Spleen (tissue), 11 donors: ENCODE measurements around the gene ABHD5. TPM values are rescaled to one million over a fixed set of nuclear protein-coding genes. Genes with fewer than 3 reads are reported as not detected.

Experiments used
- DNase-seq: peaks from one replicate; pipeline ENCODE4 v3.0.0-alpha.2; 2020
- H3K27ac ChIP-seq, 8 donors: fragments of 200-600 bp; sonication (generic) in 7 of 8; 1 replicate in 4 of 8; 2 replicates in 4 of 8; pipeline versions ENCODE4 v1.5.0 to v1.8.0; 2016 to 2021; ENCODE audit warnings: inconsistent platforms in 4 of 8, mild to moderate bottlenecking in 4 of 8, moderate library complexity in 1 of 8
- H3K27me3 ChIP-seq, 7 donors: fragments of 200-600 bp; sonication (generic) in 6 of 7; replicated peaks in 1 of 7; 1 replicate in 4 of 7; 2 replicates in 3 of 7; pipeline versions ENCODE4 v1.5.0 to v1.8.0; 2016 to 2021; ENCODE audit warnings: inconsistent platforms in 3 of 7, mild to moderate bottlenecking in 1 of 7
- H3K36me3 ChIP-seq, 6 donors: fragments of 200-600 bp; sonication (generic) in 5 of 6; 1 replicate in 4 of 6; 2 replicates in 2 of 6; pipeline versions ENCODE4 v1.5.0 to v1.8.0; 2016 to 2021; ENCODE audit warnings: inconsistent platforms in 2 of 6
- H3K4me1 ChIP-seq, 6 donors: fragments of 200-600 bp; sonication (generic) in 5 of 6; 1 replicate in 3 of 6; 2 replicates in 3 of 6; pipeline versions ENCODE4 v1.5.0 to v1.8.0; 2016 to 2021; ENCODE audit warnings: inconsistent platforms in 3 of 6
- H3K4me3 ChIP-seq, 8 donors: fragments of 200-600 bp; sonication (generic) in 7 of 8; 1 replicate in 4 of 8; 2 replicates in 4 of 8; pipeline versions ENCODE4 v1.5.0 to v1.8.0; 2016 to 2021; ENCODE audit warnings: inconsistent platforms in 4 of 8, mild to moderate bottlenecking in 4 of 8, moderate library complexity in 2 of 8
- H3K9me3 ChIP-seq, 8 donors: fragments of 200-600 bp; sonication (generic) in 7 of 8; 1 replicate in 4 of 8; 2 replicates in 4 of 8; pipeline versions ENCODE4 v1.5.0 to v1.8.0; 2016 to 2021; ENCODE audit warnings: inconsistent platforms in 4 of 8
- POLR2A ChIP-seq, 3 donors: fragments of 450-650 bp; IDR thresholded peaks; one replicate each; pipeline ENCODE4 v1.5.1; 2017; ENCODE audit warnings: antibody characterized with exemption in 3 of 3, mild to moderate bottlenecking in 1 of 3
- POLR2AphosphoS5 ChIP-seq, 3 donors: sonication (generic); formaldehyde crosslinking; IDR thresholded peaks; one replicate each; pipeline ENCODE4 v1.5.1; 2017; ENCODE audit warnings: antibody characterized with exemption in 3 of 3
- WGBS, 5 donors: extraction: QIAGEN DNeasy Blood & Tissue Kit in 3 of 5; methylation state at CpG; one replicate each; pipeline versions ENCODE4 v1.1.5 to v1.1.7; 2013 to 2018; 5-methylcytosine and 5-hydroxymethylcytosine counted together
- intact Hi-C: fragments of 100-400 bp; cut with DNase I; formaldehyde crosslinking; loops from one replicate; pipeline ENCODE4 v1.15.0; 2023; ENCODE audit warnings: low total_unique reads
- polyA plus RNA-seq, 3 donors: library from polyadenylated mRNA; stranded (reverse); fragments of 200-250 nt; gene quantifications; one replicate each; pipeline ENCODE4 v1.2.1, GENCODE V29; 2013
- total RNA-seq, 7 donors: library from RNA; depleted of rRNA in 3 of 7; stranded (reverse); fragments of >200 nt in 3 of 7; fragmentation: NEBNext Ultra II Directional in 4 of 7; extraction: Animal tissue kit (Norgen Biotek cat#: 25700) in 4 of 7; gene quantifications; one replicate each; pipeline versions ENCODE4 v1.1.0 to v1.2.1, GENCODE V29; 2016 to 2021
- TF ChIP-seq, protein P1 (sequence below), 11 experiments: fragments of 200-600 bp in 7 of 11; fragments of 450-650 bp in 4 of 11; sonication (generic) in 4 of 11; IDR thresholded peaks in 8 of 11; conservative IDR thresholded peaks in 3 of 11; 1 replicate in 7 of 11; 2 replicates in 4 of 11; pipeline versions ENCODE4 v1.4.0 to v1.8.0; 2016 to 2021; ENCODE audit warnings: antibody characterized with exemption in 11 of 11, inconsistent platforms in 4 of 11, mild to moderate bottlenecking in 1 of 11
- donor health status: healthy with polysubstance abuse.
- donor health status: DM: no; HTN: no; CAD: no; lungs with moderate emphysema.
- donor health status: DM: no; HTN: no; CAD: no.
- donor health status: Bipolar disorder and iron deficiency.
- donor health status: healthy.
- donor health status: DM: no; HTN: no; CAD: no.
- donor health status: DM: yes; HTN: yes; CAD: no.

The ABHD5 gene
- total and polyA plus RNA-seq, 10 donors = 2.6 to 44.8 (median 23.1) TPM

DNA sequence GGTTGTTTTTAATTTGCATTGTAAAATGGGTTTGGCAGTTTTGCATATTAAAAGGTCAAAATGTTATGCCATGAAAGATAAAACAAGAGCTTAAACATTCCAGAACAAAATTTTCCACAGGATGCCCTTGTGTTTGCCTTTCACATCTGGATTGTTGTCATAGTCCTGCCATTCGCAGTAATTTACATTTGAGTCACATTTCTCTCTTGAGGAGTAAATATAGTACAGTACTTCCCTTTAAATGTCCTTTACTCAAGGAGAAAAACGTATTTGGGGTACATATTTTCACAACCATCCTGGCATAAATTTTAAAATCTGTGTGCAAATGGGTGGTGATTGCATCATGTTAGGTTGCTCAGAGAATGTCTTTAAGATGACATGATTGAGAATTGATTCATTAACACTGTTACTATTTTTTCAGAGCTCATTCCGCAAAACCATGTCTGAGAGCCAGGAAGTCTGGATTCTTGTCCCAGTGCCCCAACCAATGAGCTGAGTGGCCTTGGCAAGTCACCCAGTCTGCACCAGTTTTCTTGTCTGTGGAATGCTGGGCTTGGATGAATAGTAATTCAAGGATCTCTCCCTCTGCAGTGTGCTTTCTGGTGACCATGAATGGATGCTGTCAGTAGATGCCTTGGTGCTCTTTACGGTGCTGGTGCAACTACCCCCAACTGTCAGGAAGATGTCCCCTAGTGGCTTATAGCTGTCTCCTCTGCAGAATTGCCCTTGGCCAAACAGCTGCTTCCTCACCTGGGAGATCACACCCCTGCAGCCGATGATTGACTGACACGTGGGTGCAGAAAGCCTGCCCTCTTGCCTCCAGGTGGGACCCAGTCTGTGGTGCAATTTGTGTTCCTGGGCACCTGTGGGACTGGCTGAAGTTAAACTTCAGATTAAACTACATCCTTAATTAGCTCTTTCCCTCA lies 43.0 kb downstream of the ABHD5 start:
- 69 to 81% (median 75%) methylated on average over 6 of the region's 6 CpGs for WGBS, 5 donors
- H3K4me1 ChIP-seq = peaks cover 0 to 5% (median 0%) of the 10 kb centered on the region in 6 donors
- H3K9me3 ChIP-seq = no peaks in the 10 kb centered on the region
- no peak overlapping the region for H3K4me3 ChIP-seq
- H3K27me3 ChIP-seq = no peaks in the 10 kb centered on the region
- TF ChIP-seq POLR2AphosphoS5 (IDR thresholded peaks at IDR 0.05) = no peak
- TF ChIP-seq, protein P1, sequence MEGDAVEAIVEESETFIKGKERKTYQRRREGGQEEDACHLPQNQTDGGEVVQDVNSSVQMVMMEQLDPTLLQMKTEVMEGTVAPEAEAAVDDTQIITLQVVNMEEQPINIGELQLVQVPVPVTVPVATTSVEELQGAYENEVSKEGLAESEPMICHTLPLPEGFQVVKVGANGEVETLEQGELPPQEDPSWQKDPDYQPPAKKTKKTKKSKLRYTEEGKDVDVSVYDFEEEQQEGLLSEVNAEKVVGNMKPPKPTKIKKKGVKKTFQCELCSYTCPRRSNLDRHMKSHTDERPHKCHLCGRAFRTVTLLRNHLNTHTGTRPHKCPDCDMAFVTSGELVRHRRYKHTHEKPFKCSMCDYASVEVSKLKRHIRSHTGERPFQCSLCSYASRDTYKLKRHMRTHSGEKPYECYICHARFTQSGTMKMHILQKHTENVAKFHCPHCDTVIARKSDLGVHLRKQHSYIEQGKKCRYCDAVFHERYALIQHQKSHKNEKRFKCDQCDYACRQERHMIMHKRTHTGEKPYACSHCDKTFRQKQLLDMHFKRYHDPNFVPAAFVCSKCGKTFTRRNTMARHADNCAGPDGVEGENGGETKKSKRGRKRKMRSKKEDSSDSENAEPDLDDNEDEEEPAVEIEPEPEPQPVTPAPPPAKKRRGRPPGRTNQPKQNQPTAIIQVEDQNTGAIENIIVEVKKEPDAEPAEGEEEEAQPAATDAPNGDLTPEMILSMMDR (IDR thresholded peaks at IDR 0.05 in 8 of 11, conservative IDR thresholded peaks at IDR 0.05 in 3 of 11) = no peak
- TF ChIP-seq POLR2A (IDR thresholded peaks at IDR 0.05) = no peak
- intact Hi-C loops = no loop called here
- no peak overlapping the region for H3K27ac ChIP-seq
- no peak for DNase-seq
- peaks cover 0 to 76% (median 0%) of the 10 kb centered on the region in 6 donors for H3K36me3 ChIP-seq

DNA sequence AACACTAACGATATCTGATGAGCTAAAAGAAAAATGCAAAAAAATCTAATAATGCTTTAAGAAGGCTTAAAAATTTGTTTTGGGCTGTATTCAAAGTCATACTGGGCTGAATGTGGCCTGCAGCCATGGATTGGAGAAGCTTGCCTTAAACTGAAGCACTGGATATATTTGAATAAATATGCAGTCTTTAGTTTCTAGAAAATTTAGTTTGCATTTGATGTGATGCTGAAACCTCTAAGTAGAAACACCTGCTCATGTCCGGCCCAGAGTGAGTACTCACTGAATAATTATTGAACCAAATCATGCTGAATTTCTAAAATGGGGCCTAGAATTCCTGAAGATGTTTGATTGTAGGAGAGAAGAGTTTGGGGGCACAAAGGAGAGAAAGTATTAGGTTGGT lies 43.9 kb downstream of the ABHD5 start:
- no peak overlapping the region for H3K4me3 ChIP-seq
- H3K36me3 ChIP-seq = peaks cover 0 to 66% (median 0%) of the 10 kb centered on the region in 6 donors
- no peaks in the 10 kb centered on the region for H3K27me3 ChIP-seq
- H3K4me1 ChIP-seq = peaks cover 0 to 5% (median 0%) of the 10 kb centered on the region in 6 donors
- intact Hi-C loops = no loop called here
- no peaks in the 10 kb centered on the region for H3K9me3 ChIP-seq
- TF ChIP-seq POLR2A (IDR thresholded peaks at IDR 0.05) (no peak), POLR2AphosphoS5 (IDR thresholded peaks at IDR 0.05) (no peak)
- TF ChIP-seq, protein P1 (IDR thresholded peaks at IDR 0.05 in 8 of 11, conservative IDR thresholded peaks at IDR 0.05 in 3 of 11) = no peak
- DNase-seq = no peak
- 90 to 96% (median 90%) methylated on average over 2 of the region's 2 CpGs for WGBS, 5 donors
- no peak overlapping the region for H3K27ac ChIP-seq

DNA sequence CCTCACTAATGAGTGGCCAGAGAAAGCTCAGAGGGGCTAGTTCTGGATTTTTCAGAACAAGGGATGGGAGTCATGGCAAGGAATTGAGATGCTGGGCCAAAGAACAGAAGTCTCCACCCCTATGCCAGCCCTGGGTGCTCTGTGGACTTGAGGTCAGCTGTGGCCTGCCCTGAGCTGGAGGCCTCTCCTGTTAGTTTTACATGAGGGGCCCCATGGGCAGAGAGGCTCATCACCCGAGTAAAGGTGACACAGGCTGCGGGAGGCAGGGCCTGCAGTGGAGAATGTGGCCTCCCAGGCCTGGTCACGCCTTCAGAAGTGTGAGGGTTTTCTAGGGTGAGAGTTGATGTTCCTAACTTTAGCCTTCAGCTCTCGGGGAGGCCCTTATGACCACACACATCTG lies 44.9 kb downstream of the ABHD5 start:
- 88 to 94% (median 94%) methylated on average over 4 of the region's 4 CpGs for WGBS, 5 donors
- H3K9me3 ChIP-seq = no peaks in the 10 kb centered on the region
- no peaks in the 10 kb centered on the region for H3K27me3 ChIP-seq
- peaks cover 0 to 5% (median 0%) of the 10 kb centered on the region in 6 donors for H3K4me1 ChIP-seq
- H3K4me3 ChIP-seq = no peak overlapping the region
- no peak for DNase-seq
- TF ChIP-seq, protein P1 (IDR thresholded peaks at IDR 0.05 in 8 of 11, conservative IDR thresholded peaks at IDR 0.05 in 3 of 11) = no peak
- TF ChIP-seq POLR2A (IDR thresholded peaks at IDR 0.05) = no peak
- no peak for TF ChIP-seq POLR2AphosphoS5 (IDR thresholded peaks at IDR 0.05)
- peaks cover 0 to 57% (median 0%) of the 10 kb centered on the region in 6 donors for H3K36me3 ChIP-seq
- intact Hi-C loops = no loop called here
- no peak overlapping the region for H3K27ac ChIP-seq
